ENCODE measurements around the gene TTBK2. TPM values are rescaled to one million over a fixed set of nuclear protein-coding genes. Genes with fewer than 3 reads are reported as not detected.
A peak's percentile ranks its signal among the peaks of the same experiment; 100 is the strongest.

Gene TTBK2
- polyA plus RNA-seq, 1 experiment: 3.3 TPM

DNA sequence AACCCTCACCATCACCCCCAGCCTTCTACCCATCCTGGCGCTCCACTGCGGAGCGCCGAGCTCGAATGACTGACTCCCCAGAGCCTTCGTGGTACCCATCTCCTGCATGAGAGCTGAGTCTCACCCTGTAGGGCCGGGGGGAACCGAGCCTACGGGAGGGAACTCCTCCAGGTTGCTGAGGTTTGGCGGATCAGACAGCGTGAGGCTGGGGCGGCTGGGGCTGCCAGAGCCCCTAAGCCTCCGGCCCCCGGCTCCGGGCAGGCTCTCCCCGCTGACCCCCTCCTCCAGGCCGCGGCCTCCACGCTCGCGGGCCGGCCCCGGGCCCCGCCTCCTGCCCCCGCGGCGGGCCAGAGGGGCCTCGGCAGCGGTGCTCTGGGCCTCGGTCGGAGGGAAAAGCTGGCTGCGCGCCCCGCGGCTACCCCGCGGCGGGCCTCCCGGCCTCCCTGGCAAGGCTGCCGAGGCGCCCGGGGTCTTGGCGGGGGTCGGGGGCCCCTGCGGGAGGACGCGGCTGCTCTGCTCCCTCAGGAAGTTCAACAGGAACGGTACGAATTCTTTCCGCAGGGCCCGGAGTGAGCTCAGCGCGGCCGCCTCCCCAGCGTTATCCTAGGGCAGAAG, 184.3 kb downstream of the TTBK2 start:
- POLR2A ChIA-PET: interaction anchor here (0.5 kb wide), 1 partner anchor 258 kb away, joined by 4 read pairs; no protein-coding TSS in a partner anchor
- CTCF ChIA-PET: interaction anchor here (0.5 to 3.9 kb wide), 3 partner anchors 26 to 190 kb away, joined by 3 to 12 read pairs (median 3); no protein-coding TSS in a partner anchor
- DNase-seq (ENCODE audit: low read depth): no peak
- TF ChIP-seq CTCF (IDR thresholded peaks at IDR 0.05; ENCODE audit: insufficient read depth, low read depth, low read length): no peak
- H3K4me3 ChIP-seq (ENCODE audit: low read depth, low read length): peak overlapping the region; percentile 80
- no peaks in the 10 kb centered on the region for H3K27me3 ChIP-seq (ENCODE audit: control insufficient read depth, insufficient read depth, low read length)
- peaks cover 17% of the 10 kb centered on the region for H3K36me3 ChIP-seq (ENCODE audit: control insufficient read depth, insufficient read depth, low read length)

DNA sequence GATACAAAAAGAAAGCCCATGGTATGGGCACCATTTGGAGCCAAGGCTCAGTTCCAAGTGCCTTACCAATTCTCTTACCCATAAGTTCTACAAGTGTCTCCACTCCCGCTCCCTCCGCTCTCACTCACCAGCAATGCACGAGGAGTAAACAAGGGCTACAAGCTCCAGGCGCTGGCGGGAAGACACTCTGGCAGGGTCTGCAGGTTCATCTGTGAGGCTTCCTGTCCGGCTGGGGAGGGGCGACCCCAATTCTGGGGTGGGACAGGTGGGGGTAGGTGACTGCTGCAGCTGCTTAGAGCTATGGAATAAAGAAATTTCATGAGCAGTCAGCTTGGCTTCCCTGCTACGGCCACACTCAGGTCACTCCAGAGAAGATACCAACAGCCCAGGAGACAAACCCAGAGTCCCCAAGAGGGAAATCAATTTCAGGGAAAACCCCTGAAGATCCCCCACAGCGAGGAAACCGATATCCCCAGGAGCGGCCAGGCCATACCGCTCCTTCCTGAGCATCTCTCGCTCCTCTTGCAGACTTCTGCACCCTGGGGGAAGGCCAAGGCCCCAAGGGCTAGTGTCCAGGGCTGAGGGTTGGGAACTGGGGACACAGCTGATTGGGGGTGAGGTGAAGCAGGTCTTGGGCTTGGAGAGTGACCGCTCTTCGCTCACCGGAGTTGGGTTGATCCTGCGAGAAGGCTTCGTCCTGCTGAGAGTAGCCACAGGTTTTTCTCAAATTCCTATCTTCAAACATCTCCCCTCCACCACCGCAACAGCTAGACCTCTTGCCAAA, 185.0 kb downstream of the TTBK2 start:
- ChIA-PET POLR2A (no interaction called here), CTCF (interaction anchor here (0.7 to 1.0 kb wide), 2 partner anchors 12 to 185 kb away, joined by 3 read pairs; no protein-coding TSS in a partner anchor)
- H3K36me3 ChIP-seq (ENCODE audit: control insufficient read depth, insufficient read depth, low read length): peaks cover 23% of the 10 kb centered on the region
- no peaks in the 10 kb centered on the region for H3K27me3 ChIP-seq (ENCODE audit: control insufficient read depth, insufficient read depth, low read length)
- DNase-seq (ENCODE audit: low read depth): no peak
- peak overlapping the region; percentile 80 for H3K4me3 ChIP-seq (ENCODE audit: low read depth, low read length)
- TF ChIP-seq CTCF (IDR thresholded peaks at IDR 0.05; ENCODE audit: insufficient read depth, low read depth, low read length): no peak

DNA sequence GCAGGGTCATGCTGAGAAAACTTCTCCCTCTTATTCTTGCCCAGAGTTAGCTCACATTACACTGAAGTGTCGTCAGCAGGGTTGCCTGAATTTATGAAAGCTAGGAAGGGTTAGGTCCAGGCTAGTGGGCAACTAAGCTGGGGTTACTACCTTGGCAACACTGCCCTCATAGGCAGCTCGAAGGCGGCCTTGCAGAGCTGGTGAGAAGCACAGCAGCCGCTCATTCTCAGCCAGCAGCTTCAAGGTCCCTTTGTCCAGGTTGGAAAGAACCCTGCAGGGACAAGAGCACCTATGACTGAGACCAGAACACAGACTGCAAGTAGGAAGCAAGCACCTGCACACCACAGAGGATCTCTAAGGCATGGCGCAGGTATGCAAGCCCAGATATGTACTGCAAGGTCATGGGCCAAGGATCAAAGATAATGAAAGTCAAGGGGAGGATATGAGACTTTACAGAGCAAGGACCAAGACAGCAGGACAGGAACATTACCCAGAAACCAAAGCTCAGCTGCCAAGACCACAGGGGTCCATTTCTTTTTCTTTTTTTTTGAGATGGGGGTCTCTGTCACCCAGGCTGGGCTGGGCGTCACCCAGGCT, 186.4 kb downstream of the TTBK2 start:
- Histone ChIP-seq H3K27me3 (ENCODE audit: control insufficient read depth, insufficient read depth, low read length) (no peaks in the 10 kb centered on the region), H3K4me3 (ENCODE audit: low read depth, low read length) (no peak overlapping the region), H3K36me3 (ENCODE audit: control insufficient read depth, insufficient read depth, low read length) (peaks cover 27% of the 10 kb centered on the region)
- ChIA-PET CTCF (interaction anchor here (0.6 kb wide), 1 partner anchor 193 kb away, joined by 3 read pairs; no protein-coding TSS in a partner anchor), POLR2A (no interaction called here)
- TF ChIP-seq CTCF (IDR thresholded peaks at IDR 0.05; ENCODE audit: insufficient read depth, low read depth, low read length): no peak
- DNase-seq (ENCODE audit: low read depth): no peak

DNA sequence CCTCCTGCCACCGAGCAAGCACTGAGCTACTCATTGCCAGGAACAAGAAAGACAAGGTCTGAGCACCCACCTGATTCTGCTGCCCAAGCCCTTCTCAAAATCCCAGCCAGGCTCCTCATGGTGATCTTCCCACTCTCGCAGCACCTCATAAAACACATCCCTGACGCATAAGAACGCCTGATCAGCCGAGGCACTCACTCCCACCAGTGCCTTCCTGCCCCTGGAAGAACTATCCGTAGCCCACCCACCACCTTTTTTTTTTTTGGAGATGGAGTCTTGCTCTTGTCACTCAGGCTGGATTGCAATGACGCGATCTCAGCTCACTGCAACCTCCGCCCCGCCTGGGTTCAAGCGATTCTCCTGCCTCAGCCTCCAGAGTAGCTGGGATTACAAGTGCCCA, 187.6 kb downstream of the TTBK2 start:
- no peak for TF ChIP-seq CTCF (IDR thresholded peaks at IDR 0.05; ENCODE audit: insufficient read depth, low read depth, low read length)
- no peaks in the 10 kb centered on the region for H3K27me3 ChIP-seq (ENCODE audit: control insufficient read depth, insufficient read depth, low read length)
- ChIA-PET CTCF (no interaction called here), POLR2A (no interaction called here)
- no peak overlapping the region for H3K4me3 ChIP-seq (ENCODE audit: low read depth, low read length)
- no peak for DNase-seq (ENCODE audit: low read depth)
- H3K36me3 ChIP-seq (ENCODE audit: control insufficient read depth, insufficient read depth, low read length): peaks cover 31% of the 10 kb centered on the region
